CD14-positive monocyte (primary cell): ENCODE data around the gene KCNJ18. TPM values are rescaled to one million over a fixed set of nuclear protein-coding genes. Genes with fewer than 3 reads are reported as not detected.
"Not testable (repeated sequence)": the region's sequence is repeated elsewhere in the genome, so short reads cannot be mapped to it uniquely, and the experiment has no call there.

Experiments used
- DNase-seq, 3 donors: peaks; one replicate each; pipeline ENCODE4 v3.0.0-alpha.2; 2011 to 2022
- H2AFZ ChIP-seq: 2 replicates; pipeline ENCODE4 v1.6.0; 2012; ENCODE audit warnings: mild to moderate bottlenecking, low read depth, low read length, inconsistent platforms; ENCODE audit not compliant: insufficient read depth, poor library complexity, severe bottlenecking
- H3K27ac ChIP-seq, 2 donors: 1 replicate in 1 of 2; 2 replicates in 1 of 2; pipeline ENCODE4 v1.5.1; 2012 to 2013; ENCODE audit warnings: low read length in 2 of 2, control low read depth in 1 of 2, inconsistent platforms in 1 of 2, low read depth in 1 of 2, mild to moderate bottlenecking in 1 of 2
- H3K27me3 ChIP-seq, 2 donors: one replicate each; pipeline versions ENCODE4 v1.6.0 to v1.6.1; 2011 to 2013; ENCODE audit warnings: low read length in 2 of 2; ENCODE audit not compliant: control insufficient read depth in 2 of 2, insufficient read depth in 2 of 2
- H3K36me3 ChIP-seq, 2 donors: replicated peaks in 1 of 2; 1 replicate in 1 of 2; 2 replicates in 1 of 2; pipeline versions ENCODE4 v1.5.1 to v1.6.1; 2012 to 2013; ENCODE audit warnings: low read length in 2 of 2, control low read depth in 1 of 2, inconsistent platforms in 1 of 2, mild to moderate bottlenecking in 1 of 2; ENCODE audit not compliant: insufficient read depth in 2 of 2, control insufficient read depth in 1 of 2
- H3K4me1 ChIP-seq, 2 donors: 1 replicate in 1 of 2; 2 replicates in 1 of 2; pipeline versions ENCODE4 v1.5.1 to v1.6.1; 2012 to 2013; ENCODE audit warnings: low read length in 2 of 2, control low read depth in 1 of 2, inconsistent platforms in 1 of 2, mild to moderate bottlenecking in 1 of 2, moderate library complexity in 1 of 2; ENCODE audit not compliant: insufficient read depth in 2 of 2, control insufficient read depth in 1 of 2
- H3K4me2 ChIP-seq: replicated peaks from 2 replicates; pipeline ENCODE3; 2012; ENCODE audit warnings: low read length, moderate library complexity, mild to moderate bottlenecking; ENCODE audit not compliant: poor library complexity, severe bottlenecking; ENCODE audit errors: extremely low read depth
- H3K4me3 ChIP-seq, 3 experiments: fragments of 200-600 bp in 1 of 3; sonication (generic) in 1 of 3; replicated peaks in 1 of 3; 1 replicate in 2 of 3; 2 replicates in 1 of 3; pipeline ENCODE4 v1.5.1; 2011 to 2013; ENCODE audit warnings: low read length in 3 of 3, mild to moderate bottlenecking in 3 of 3, control low read depth in 2 of 3, low read depth in 2 of 3, inconsistent platforms in 1 of 3, moderate library complexity in 1 of 3
- H3K79me2 ChIP-seq: 2 replicates; pipeline ENCODE4 v1.6.0; 2012; ENCODE audit warnings: mild to moderate bottlenecking, control low read depth, inconsistent platforms, low read length, moderate library complexity; ENCODE audit not compliant: insufficient read depth
- H3K9ac ChIP-seq: 2 replicates; pipeline ENCODE4 v1.6.0; 2017; ENCODE audit warnings: low read length, mild to moderate bottlenecking; ENCODE audit not compliant: insufficient read depth, poor library complexity, severe bottlenecking
- H3K9me3 ChIP-seq, 2 donors: replicated peaks in 1 of 2; 1 replicate in 1 of 2; 2 replicates in 1 of 2; pipeline versions ENCODE4 v1.5.1 to v1.6.1; 2012 to 2013; ENCODE audit warnings: low read length in 2 of 2, control low read depth in 1 of 2; ENCODE audit not compliant: control insufficient read depth in 1 of 2, insufficient read depth in 1 of 2
- H4K20me1 ChIP-seq: 2 replicates; pipeline ENCODE4 v1.6.0; 2012; ENCODE audit warnings: mild to moderate bottlenecking, low read length, control low read depth, moderate library complexity; ENCODE audit not compliant: insufficient read depth
- H3K27ac Mint-ChIP-seq, 7 donors: one replicate each; pipeline ENCODE4 v1.8.0; 2020; ENCODE audit warnings: mild to moderate bottlenecking in 7 of 7, mixed read lengths in 7 of 7, moderate library complexity in 6 of 7, inconsistent platforms in 2 of 7
- H3K27me3 Mint-ChIP-seq, 3 donors: one replicate each; pipeline ENCODE4 v1.8.0; 2021 to 2022; ENCODE audit warnings: low read depth in 3 of 3, mild to moderate bottlenecking in 3 of 3, mixed read lengths in 3 of 3, moderate library complexity in 3 of 3, inconsistent platforms in 1 of 3
- H3K36me3 Mint-ChIP-seq, 2 donors: one replicate each; pipeline ENCODE4 v1.8.0; 2020; ENCODE audit warnings: mixed read lengths in 2 of 2, inconsistent platforms in 1 of 2, mild to moderate bottlenecking in 1 of 2
- H3K4me1 Mint-ChIP-seq: one replicate; pipeline ENCODE4 v1.8.0; 2020; ENCODE audit warnings: mild to moderate bottlenecking, mixed read lengths
- H3K4me3 Mint-ChIP-seq, 2 donors: one replicate each; pipeline ENCODE4 v1.8.0; 2020; ENCODE audit warnings: mild to moderate bottlenecking in 2 of 2, mixed read lengths in 2 of 2, moderate library complexity in 1 of 2
- H3K9me3 Mint-ChIP-seq, 7 donors: one replicate each; pipeline ENCODE4 v1.8.0; 2020 to 2022; ENCODE audit warnings: mixed read lengths in 7 of 7, mild to moderate bottlenecking in 6 of 7, moderate library complexity in 6 of 7, inconsistent platforms in 2 of 7
- WGBS: methylation state at CpG from one replicate; pipeline ENCODE4 v1.1.5; 2013; ENCODE audit warnings: missing lambda C conversion rate; ENCODE audit not compliant: insufficient coverage; 5-methylcytosine and 5-hydroxymethylcytosine counted together
- intact Hi-C, 2 donors: fragments of 100-400 bp; cut with micrococcal nuclease; formaldehyde crosslinking; loops; one replicate each; pipeline versions ENCODE4 v1.15.0 to v1.15.1; 2023
- polyA plus RNA-seq, 3 donors: library from polyadenylated mRNA; depleted of rRNA in 1 of 3; unstranded in 2 of 3; stranded (reverse) in 1 of 3; fragments of 300-500 nt in 2 of 3; fragments of >200 nt in 1 of 3; fragmentation: Illumina TruSeq in 2 of 3; gene quantifications; 1 replicate in 2 of 3; 2 replicates in 1 of 3; pipeline ENCODE4 v1.2.3, GENCODE V29; 2012 to 2021

KCNJ18 gene
- polyA plus RNA-seq, 3 donors, result not detected

DNA sequence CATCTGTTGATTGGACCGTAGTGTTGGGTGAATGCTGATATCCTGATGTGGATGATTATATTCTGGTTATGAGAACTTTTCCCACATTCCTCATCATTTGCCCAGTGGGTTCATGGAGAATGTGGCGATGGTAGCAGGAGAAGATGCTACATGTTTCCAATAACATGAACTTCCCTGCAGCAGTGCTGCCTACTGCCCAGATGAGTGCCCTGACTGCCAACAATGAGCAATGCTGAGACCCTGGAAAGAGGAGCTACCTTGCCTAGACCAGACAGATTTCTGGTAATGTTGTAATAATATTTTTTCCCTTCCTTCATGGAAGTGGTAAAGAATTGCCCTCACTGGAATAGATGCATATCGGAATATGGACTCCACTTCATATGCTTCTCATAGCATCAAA, 29.2 kb upstream of the KCNJ18 start:
- H3K4me1 ChIP-seq, H4K20me1 ChIP-seq, DNase-seq, H3K9ac ChIP-seq, H2AFZ ChIP-seq, H3K27ac ChIP-seq, H3K27me3 Mint-ChIP-seq, H3K4me2 ChIP-seq, H3K4me3 ChIP-seq, H3K36me3 ChIP-seq, intact Hi-C loops, H3K27me3 ChIP-seq, H3K36me3 Mint-ChIP-seq, H3K79me2 ChIP-seq, H3K27ac Mint-ChIP-seq, H3K4me3 Mint-ChIP-seq, H3K4me1 Mint-ChIP-seq: not testable (repeated sequence)
- WGBS, result no CpG with 5 or more reads among the region's 3 CpGs
- peaks cover 12 to 15% of the 10 kb centered on the region in 2 donors for H3K9me3 ChIP-seq
- H3K9me3 Mint-ChIP-seq, result peaks cover 10 to 24% (median 14%) of the 10 kb centered on the region in 7 donors

DNA sequence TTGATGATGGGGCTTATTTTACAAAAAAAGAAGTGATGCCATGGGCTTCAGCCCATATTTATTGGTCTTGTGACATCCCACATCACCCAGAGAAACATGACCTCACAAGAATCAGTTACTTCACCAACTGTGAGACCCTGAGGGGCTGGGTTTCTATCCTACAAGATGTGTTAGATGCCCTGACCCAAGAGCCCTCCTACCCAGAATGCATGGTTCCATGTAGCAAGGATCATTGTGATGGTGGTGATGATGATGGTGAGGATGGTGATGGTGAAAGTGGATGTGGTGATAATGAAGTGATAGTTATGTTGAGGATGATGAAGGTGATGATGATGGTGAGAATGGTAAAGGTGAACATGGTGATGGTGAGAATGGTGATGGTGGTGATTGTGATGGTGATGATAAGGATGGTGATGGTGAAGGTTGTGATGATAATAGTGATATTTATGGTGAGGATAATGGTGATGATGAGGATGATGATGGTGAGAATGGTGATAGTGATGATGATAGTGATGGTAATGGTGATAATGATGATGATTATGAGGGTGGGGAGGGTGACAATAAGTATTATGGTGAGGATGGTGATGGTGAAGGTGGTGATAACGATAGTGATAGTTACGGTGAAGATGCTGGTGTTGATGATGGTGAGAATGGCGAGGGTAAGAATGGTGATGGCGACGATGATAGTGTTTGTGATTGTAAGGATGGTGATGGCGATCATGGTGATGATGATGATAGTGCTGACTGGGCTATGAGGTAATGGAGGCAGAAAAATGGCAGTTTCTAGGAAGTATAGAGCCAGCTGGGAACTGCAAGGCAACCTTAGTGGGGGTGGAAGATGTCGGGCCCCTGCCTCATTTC, 28.5 kb upstream of the KCNJ18 start:
- intact Hi-C loops, H3K27ac Mint-ChIP-seq, H3K79me2 ChIP-seq, H3K27ac ChIP-seq, H3K4me1 ChIP-seq, H2AFZ ChIP-seq, H3K36me3 Mint-ChIP-seq, H3K4me3 Mint-ChIP-seq, H3K27me3 ChIP-seq, H3K4me2 ChIP-seq, H4K20me1 ChIP-seq, H3K36me3 ChIP-seq, H3K4me3 ChIP-seq, H3K9ac ChIP-seq, DNase-seq, H3K27me3 Mint-ChIP-seq, H3K4me1 Mint-ChIP-seq: not testable (repeated sequence)
- H3K9me3 ChIP-seq, result peaks cover 15% of the 10 kb centered on the region in 2 donors
- 71% methylated on average over 6 of the region's 7 CpGs for WGBS
- H3K9me3 Mint-ChIP-seq, result peaks cover 10 to 24% (median 14%) of the 10 kb centered on the region in 7 donors

DNA sequence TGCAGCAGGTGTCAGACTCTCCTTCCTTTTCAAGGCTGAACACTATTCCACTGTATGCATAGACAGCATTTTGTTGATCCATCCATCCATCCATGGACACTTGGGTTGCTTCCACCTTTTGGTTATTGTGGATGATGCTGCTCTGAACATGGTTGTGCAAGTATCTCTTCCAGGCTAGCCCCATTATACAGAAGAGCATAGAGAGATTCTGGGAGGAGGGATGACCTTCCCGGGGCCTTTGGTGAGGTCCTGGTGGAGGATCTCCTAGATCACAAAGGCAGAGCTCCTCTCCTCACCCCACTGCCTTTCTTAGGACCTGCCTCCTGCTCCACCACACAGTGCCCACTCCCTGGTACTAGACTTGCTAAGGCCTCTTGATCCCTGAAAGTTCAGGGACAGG, 27.2 kb upstream of the KCNJ18 start:
- H3K9ac ChIP-seq, H3K79me2 ChIP-seq, H3K27ac Mint-ChIP-seq, H3K4me3 ChIP-seq, H3K36me3 Mint-ChIP-seq, H3K4me1 ChIP-seq, intact Hi-C loops, H3K27ac ChIP-seq, H3K4me2 ChIP-seq, H3K36me3 ChIP-seq, H2AFZ ChIP-seq, H3K4me3 Mint-ChIP-seq, DNase-seq, H3K4me1 Mint-ChIP-seq, H4K20me1 ChIP-seq, H3K27me3 ChIP-seq, H3K27me3 Mint-ChIP-seq: not testable (repeated sequence)
- peaks cover 10 to 29% (median 14%) of the 10 kb centered on the region in 7 donors for H3K9me3 Mint-ChIP-seq
- peaks cover 21 to 22% of the 10 kb centered on the region in 2 donors for H3K9me3 ChIP-seq
- no CpG with 5 or more reads among the region's 1 CpG for WGBS

DNA sequence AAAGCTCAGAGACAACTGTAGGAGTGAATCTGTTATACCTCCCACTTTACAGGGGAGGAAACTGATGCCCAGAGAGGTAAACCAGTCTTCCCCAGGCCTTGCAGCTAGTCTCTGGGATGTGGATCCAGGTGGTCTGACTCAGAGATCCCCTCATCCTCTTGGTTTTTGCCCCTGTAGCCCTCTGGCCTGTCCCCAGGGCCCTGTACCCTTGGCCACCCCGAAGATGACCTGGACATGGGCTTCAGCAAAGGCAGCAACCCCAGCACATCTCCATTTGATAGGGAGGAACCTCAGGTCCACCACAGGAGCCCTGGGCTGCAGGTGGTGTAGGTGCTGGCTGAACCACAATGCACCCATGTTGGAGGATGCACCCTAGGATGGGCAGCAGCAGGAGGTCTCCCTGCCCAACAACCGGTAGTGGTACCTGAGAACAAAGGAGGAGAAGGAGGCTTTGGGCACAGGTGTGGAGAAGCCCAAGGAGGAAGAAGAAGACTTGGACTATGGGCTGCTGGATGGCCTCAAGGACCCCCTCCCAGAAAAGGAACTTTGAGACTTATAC, 26.3 kb upstream of the KCNJ18 start:
- H4K20me1 ChIP-seq, H3K4me1 ChIP-seq, H3K36me3 ChIP-seq, H3K4me2 ChIP-seq, H3K79me2 ChIP-seq, DNase-seq, H3K27me3 Mint-ChIP-seq, H3K4me1 Mint-ChIP-seq, H3K27ac Mint-ChIP-seq, H3K27me3 ChIP-seq, H3K36me3 Mint-ChIP-seq, intact Hi-C loops, H3K9ac ChIP-seq, H3K4me3 Mint-ChIP-seq, H3K4me3 ChIP-seq, H3K27ac ChIP-seq, H2AFZ ChIP-seq: not testable (repeated sequence)
- peaks cover 21 to 25% of the 10 kb centered on the region in 2 donors for H3K9me3 ChIP-seq
- 47% methylated on average over 1 of the region's 2 CpGs for WGBS
- peaks cover 10 to 30% (median 17%) of the 10 kb centered on the region in 7 donors for H3K9me3 Mint-ChIP-seq
